ENCODE data around the gene TGFBR3.

GRCh38 chr1:91826248-91826647, 59.7 kb downstream of the TGFBR3 start:
- TF ChIP-seq CTCF (IDR thresholded peaks at IDR 0.05) (no peak), POLR2A (IDR thresholded peaks at IDR 0.05) (no peak)

Measured in Peyer's patch (tissue), 4 donors.